HFF-Myc (cell line): ENCODE measurements around the gene EDC4.
A peak's percentile ranks its signal among the peaks of the same experiment; 100 is the strongest.

Experiments
- DNase-seq: peaks from one replicate; pipeline ENCODE4 v3.0.0-alpha.2; 2011; ENCODE audit warnings: low read depth; ENCODE audit errors: extremely low read depth
- H3K4me3 ChIP-seq: replicated peaks from 2 replicates; pipeline ENCODE4 v1.5.1; 2011; ENCODE audit warnings: low read depth, mild to moderate bottlenecking, control low read depth, low read length
- TF ChIP-seq, protein P1 (sequence below): IDR thresholded peaks from 2 replicates; pipeline ENCODE4 v1.5.1; 2012; ENCODE audit warnings: mild to moderate bottlenecking, low read depth, low read length, control low read depth; ENCODE audit errors: missing control alignments

The EDC4 gene

DNA sequence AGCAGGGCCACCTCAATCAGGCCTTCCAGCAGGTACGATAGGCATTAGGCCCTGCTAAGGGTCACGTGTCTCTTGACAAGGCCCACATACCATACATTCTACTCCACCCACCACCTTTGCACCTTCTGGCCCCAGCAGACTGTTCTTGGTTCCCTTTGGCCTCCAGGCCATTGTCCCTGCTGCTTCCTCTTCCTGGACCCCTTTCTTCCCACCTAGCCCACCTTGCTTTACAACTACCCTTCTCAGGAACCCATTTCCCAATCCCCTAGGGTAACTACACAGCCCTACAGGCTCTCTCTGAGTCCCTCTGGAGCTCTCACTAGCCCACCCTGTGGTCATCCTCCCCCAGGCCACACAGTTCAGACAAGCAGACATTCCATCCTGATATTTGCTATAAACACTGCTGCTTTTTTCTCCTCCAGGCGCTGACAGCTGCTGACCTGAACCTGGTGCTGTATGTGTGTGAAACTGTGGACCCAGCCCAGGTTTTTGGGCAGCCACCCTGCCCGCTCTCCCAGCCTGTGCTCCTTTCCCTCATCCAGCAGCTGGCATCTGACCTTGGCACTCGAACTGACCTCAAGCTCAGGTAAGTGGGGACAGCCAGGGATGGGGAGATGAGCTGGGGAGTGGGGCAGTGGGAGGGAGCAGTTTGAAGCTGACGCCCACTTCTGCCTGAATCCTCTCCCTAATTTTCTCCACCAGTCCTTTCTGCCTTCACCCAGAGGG lies 10.5 kb downstream of the EDC4 start:
- TF ChIP-seq, protein P1, sequence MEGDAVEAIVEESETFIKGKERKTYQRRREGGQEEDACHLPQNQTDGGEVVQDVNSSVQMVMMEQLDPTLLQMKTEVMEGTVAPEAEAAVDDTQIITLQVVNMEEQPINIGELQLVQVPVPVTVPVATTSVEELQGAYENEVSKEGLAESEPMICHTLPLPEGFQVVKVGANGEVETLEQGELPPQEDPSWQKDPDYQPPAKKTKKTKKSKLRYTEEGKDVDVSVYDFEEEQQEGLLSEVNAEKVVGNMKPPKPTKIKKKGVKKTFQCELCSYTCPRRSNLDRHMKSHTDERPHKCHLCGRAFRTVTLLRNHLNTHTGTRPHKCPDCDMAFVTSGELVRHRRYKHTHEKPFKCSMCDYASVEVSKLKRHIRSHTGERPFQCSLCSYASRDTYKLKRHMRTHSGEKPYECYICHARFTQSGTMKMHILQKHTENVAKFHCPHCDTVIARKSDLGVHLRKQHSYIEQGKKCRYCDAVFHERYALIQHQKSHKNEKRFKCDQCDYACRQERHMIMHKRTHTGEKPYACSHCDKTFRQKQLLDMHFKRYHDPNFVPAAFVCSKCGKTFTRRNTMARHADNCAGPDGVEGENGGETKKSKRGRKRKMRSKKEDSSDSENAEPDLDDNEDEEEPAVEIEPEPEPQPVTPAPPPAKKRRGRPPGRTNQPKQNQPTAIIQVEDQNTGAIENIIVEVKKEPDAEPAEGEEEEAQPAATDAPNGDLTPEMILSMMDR, result no peak
- no peak for DNase-seq
- no peak overlapping the region for H3K4me3 ChIP-seq

DNA sequence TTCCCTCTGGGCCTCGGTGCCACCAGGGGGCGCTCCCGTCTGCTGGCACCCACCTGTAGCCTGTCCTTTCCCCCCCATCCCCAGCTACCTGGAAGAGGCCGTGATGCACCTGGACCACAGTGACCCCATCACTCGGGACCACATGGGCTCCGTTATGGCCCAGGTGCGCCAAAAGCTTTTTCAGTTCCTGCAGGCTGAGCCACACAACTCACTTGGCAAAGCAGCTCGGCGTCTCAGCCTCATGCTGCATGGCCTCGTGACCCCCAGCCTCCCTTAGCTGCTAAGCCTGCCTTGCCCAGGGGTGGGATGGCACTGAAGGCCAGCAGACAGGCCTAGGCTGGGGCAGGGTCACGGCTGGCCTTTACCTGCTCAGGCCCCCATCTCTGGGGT lies 11.0 kb downstream of the EDC4 start:
- DNase-seq, result no peak
- TF ChIP-seq, protein P1, result peak; percentile 94
- no peak overlapping the region for H3K4me3 ChIP-seq

DNA sequence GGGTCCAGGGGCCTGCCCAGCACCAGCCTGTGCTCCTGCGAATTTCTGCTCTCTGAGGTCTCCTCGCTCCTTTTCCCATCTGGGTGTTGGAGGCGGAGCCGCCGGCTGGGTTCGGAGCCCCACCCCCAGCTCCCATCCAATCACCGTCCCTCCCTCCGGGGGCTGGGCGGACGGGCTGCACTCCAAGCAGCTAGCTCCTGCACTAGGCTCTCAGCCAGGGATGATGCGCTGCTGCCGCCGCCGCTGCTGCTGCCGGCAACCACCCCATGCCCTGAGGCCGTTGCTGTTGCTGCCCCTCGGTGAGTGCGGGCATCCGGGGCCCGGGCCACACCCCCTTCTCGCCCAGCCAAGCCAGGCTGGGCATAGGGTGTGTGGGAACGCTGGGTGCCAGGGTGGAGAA lies 11.8 kb downstream of the EDC4 start, which contains the start of gene NRN1L:
Gene NRN1L, plus strand, starts transcription at position 202 of the 400 bp plus-strand sequence. Its CDS starts 19 bp downstream, at position 221.
- TF ChIP-seq, protein P1, result no peak
- no peak within 1 kb of the TSS for H3K4me3 ChIP-seq
- DNase-seq, result peak; percentile 78

DNA sequence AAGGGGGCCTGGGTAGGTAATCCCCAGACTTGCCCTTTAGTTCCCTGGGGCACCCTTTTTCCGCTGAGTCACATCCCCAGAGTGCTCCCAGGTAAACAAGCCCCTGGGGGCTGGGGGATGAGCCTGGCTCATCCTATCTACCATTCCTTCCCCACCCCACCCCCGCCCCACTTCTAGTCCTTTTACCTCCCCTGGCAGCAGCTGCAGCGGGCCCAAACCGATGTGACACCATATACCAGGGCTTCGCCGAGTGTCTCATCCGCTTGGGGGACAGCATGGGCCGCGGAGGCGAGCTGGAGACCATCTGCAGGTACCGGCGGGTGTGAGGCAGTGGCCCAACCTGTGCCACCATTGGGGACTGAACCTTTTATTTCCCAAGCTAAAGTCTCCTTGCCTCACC lies 12.7 kb downstream of the EDC4 start:
- DNase-seq, result no peak
- no peak overlapping the region for H3K4me3 ChIP-seq
- TF ChIP-seq, protein P1, result no peak

DNA sequence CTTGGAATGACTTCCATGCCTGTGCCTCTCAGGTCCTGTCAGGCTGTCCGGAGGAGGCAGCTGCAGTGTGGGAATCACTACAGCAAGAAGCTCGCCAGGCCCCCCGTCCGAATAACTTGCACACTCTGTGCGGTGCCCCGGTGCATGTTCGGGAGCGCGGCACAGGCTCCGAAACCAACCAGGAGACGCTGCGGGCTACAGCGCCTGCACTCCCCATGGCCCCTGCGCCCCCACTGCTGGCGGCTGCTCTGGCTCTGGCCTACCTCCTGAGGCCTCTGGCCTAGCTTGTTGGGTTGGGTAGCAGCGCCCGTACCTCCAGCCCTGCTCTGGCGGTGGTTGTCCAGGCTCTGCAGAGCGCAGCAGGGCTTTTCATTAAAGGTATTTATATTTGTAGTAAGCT lies 13.1 kb downstream of the EDC4 start:
- H3K4me3 ChIP-seq, result no peak overlapping the region
- no peak for DNase-seq
- TF ChIP-seq, protein P1, result no peak

DNA sequence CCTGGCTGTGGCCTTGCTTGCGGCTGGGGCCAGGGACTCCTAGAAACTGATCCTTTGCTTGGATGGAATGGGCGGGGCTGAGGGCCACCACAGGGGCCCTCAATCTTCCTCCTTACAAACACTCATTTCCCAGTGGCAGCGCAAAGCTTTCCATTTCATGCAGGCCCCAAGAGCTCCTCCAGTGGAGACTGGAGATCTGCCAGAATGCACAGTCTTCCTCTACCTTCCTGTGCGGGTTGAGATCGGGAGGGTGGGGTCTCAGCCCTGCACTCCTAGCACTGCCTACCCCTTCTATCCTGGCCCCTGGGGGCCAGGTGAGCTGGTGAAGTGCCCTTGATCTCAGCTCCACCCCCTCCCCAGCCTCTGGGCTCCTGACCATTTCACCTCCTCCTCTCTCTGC lies 13.5 kb downstream of the EDC4 start:
- no peak for DNase-seq
- no peak overlapping the region for H3K4me3 ChIP-seq
- TF ChIP-seq, protein P1, result no peak

DNA sequence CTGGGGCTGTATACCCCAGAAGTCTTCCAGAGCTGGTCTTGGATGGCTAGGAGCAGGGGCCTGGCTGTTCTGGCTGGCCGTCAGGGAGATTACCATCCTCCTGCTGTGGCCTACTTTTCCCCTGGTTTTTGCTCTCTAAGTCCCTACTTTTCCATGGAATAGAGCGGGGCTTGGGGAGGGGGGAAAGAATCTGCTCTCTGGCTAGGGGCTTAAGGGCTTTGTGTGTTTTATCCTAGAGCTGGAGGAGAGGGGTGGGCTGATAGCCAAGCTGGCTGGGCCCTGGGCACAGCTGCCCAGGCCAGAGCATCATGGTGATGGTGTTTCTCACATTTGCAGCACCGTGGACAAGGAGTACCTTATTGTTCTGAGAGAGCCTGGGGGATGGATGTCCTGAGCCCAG lies 15.5 kb downstream of the EDC4 start:
- H3K4me3 ChIP-seq, result no peak overlapping the region
- DNase-seq, result no peak
- TF ChIP-seq, protein P1, result no peak
